ENCODE measurements around the gene MAML2.
A peak's percentile ranks its signal among the peaks of the same experiment; 100 is the strongest.

Gene MAML2

GRCh38 chr11:96194581-96195374, 148.2 kb downstream of the MAML2 start:
- DNase-seq (ENCODE audit: low spot score) (no peak), ATAC-seq (ENCODE audit: low read depth) (no peak)
- H3K36me3 ChIP-seq (ENCODE audit: low read depth): no peaks in the 10 kb centered on the region
- peaks cover 7% of the 10 kb centered on the region for H3K4me1 ChIP-seq (ENCODE audit: insufficient read depth, poor library complexity, severe bottlenecking)
- no peak overlapping the region for H3K27ac ChIP-seq (ENCODE audit: poor library complexity, severe bottlenecking)
- H3K4me3 ChIP-seq (ENCODE audit: severe bottlenecking): no peak overlapping the region
- TF ChIP-seq CTCF (IDR thresholded peaks at IDR 0.05; ENCODE audit: poor library complexity, severe bottlenecking): no peak
- no peaks in the 10 kb centered on the region for H3K27me3 ChIP-seq (ENCODE audit: insufficient read depth, poor library complexity, severe bottlenecking)
- H3K9me3 ChIP-seq (ENCODE audit: severe bottlenecking): no peaks in the 10 kb centered on the region

DNA sequence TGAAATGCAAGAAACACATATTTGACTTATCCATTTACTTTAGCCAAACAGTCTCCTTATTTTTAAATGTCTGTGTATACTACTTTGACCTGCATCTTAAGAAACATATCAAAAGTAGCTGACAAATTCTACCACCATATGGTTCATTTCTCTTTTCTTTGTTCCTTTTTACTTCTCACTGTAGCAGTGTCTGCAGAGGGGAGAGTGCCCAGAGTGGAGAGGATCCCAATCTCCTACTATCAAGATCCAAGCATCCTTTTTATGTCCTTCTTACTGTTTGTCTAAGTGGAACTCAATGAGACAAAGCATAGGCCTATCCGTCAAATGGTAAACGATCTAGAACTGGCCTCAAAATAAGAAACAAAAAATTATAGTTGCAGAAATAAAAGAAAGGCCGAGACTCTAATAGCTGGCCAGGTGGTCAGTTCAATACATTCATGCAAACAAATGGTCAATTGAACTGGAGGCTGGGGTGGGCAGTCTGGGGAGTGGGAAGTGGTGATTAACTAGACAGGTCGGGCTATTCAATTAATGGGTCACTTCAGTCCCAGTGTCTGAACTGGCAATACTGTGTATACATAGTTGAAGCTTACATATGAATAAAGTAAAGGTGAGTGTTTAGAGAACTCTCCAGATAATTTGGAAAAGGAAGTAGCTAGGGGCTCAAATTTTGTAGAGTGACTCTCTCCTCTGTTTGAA, 149.1 kb downstream of the MAML2 start:
- TF ChIP-seq CTCF (IDR thresholded peaks at IDR 0.05; ENCODE audit: poor library complexity, severe bottlenecking): no peak
- DNase-seq (ENCODE audit: low spot score) (no peak), ATAC-seq (ENCODE audit: low read depth) (no peak)
- Histone ChIP-seq H3K4me3 (ENCODE audit: severe bottlenecking) (no peak overlapping the region), H3K27ac (ENCODE audit: poor library complexity, severe bottlenecking) (no peak overlapping the region), H3K9me3 (ENCODE audit: severe bottlenecking) (no peaks in the 10 kb centered on the region), H3K27me3 (ENCODE audit: insufficient read depth, poor library complexity, severe bottlenecking) (no peaks in the 10 kb centered on the region), H3K36me3 (ENCODE audit: low read depth) (no peaks in the 10 kb centered on the region), H3K4me1 (ENCODE audit: insufficient read depth, poor library complexity, severe bottlenecking) (peaks cover 9% of the 10 kb centered on the region)

GRCh38 chr11:96191752-96192151, 151.2 kb downstream of the MAML2 start:
- TF ChIP-seq CTCF (IDR thresholded peaks at IDR 0.05; ENCODE audit: poor library complexity, severe bottlenecking): no peak
- Histone ChIP-seq H3K36me3 (ENCODE audit: low read depth) (no peaks in the 10 kb centered on the region), H3K27ac (ENCODE audit: poor library complexity, severe bottlenecking) (no peak overlapping the region), H3K4me3 (ENCODE audit: severe bottlenecking) (no peak overlapping the region), H3K9me3 (ENCODE audit: severe bottlenecking) (no peaks in the 10 kb centered on the region), H3K27me3 (ENCODE audit: insufficient read depth, poor library complexity, severe bottlenecking) (no peaks in the 10 kb centered on the region), H3K4me1 (ENCODE audit: insufficient read depth, poor library complexity, severe bottlenecking) (peaks cover 31% of the 10 kb centered on the region)
- DNase-seq (ENCODE audit: low spot score): no peak
- no peak for ATAC-seq (ENCODE audit: low read depth)

GRCh38 chr11:96189351-96189750, 153.6 kb downstream of the MAML2 start:
- H3K27me3 ChIP-seq (ENCODE audit: insufficient read depth, poor library complexity, severe bottlenecking): no peaks in the 10 kb centered on the region
- no peak for ATAC-seq (ENCODE audit: low read depth)
- peak overlapping the region; percentile 81 for H3K27ac ChIP-seq (ENCODE audit: poor library complexity, severe bottlenecking)
- no peak overlapping the region for H3K4me3 ChIP-seq (ENCODE audit: severe bottlenecking)
- no peak for TF ChIP-seq CTCF (IDR thresholded peaks at IDR 0.05; ENCODE audit: poor library complexity, severe bottlenecking)
- H3K36me3 ChIP-seq (ENCODE audit: low read depth): no peaks in the 10 kb centered on the region
- no peaks in the 10 kb centered on the region for H3K9me3 ChIP-seq (ENCODE audit: severe bottlenecking)
- peaks cover 28% of the 10 kb centered on the region for H3K4me1 ChIP-seq (ENCODE audit: insufficient read depth, poor library complexity, severe bottlenecking)
- DNase-seq (ENCODE audit: low spot score): no peak

Data from RWPE2 (cell line).